GM19035 (cell line): Measurements from ENCODE around the gene DEPDC1.
"Not testable (repeated sequence)": the region's sequence is repeated elsewhere in the genome, so short reads cannot be mapped to it uniquely, and the experiment has no call there.

ENCODE experiments used
- ATAC-seq: cut with Tn5 transposase; IDR thresholded peaks from one replicate; pipeline ENCODE4 v1.9.1; 2021; ENCODE audit not compliant: unreplicated experiment

Gene DEPDC1

GRCh38 chr1:68476626-68477025 is 20.3 kb downstream of the DEPDC1 start:
- not testable (repeated sequence) for ATAC-seq

- no peak for ATAC-seq
Measured at GRCh38 chr1:68473060-68473459, 23.8 kb downstream of the DEPDC1 start.

- no peak for ATAC-seq
Measured at GRCh38 chr1:68470388-68470970, 26.4 kb downstream of the DEPDC1 start.

- no peak for ATAC-seq
Measured at GRCh38 chr1:68464891-68465290, 32.0 kb downstream of the DEPDC1 start.

GRCh38 chr1:68460935-68461334 is 35.9 kb downstream of the DEPDC1 start:
- ATAC-seq = no peak

GRCh38 chr1:68459796-68460195 is 37.1 kb downstream of the DEPDC1 start:
- no peak for ATAC-seq

- ATAC-seq = no peak
Measured at GRCh38 chr1:68459091-68459490, 37.8 kb downstream of the DEPDC1 start.

- ATAC-seq = no peak
Measured at GRCh38 chr1:68456202-68456601, 40.7 kb downstream of the DEPDC1 start.

- no peak for ATAC-seq
Measured at GRCh38 chr1:68454534-68454933, 42.3 kb downstream of the DEPDC1 start.

- ATAC-seq = no peak
Measured at GRCh38 chr1:68453060-68453670, 43.7 kb downstream of the DEPDC1 start.

- ATAC-seq = no peak
Measured at GRCh38 chr1:68449901-68450300, 47.0 kb downstream of the DEPDC1 start, which contains the start of gene RPE65. Gene RPE65 (minus strand): TSS chr1:68449954. CDS start chr1:68449905, 49 bp downstream.

- ATAC-seq = no peak
Measured at GRCh38 chr1:68448365-68448764, 48.5 kb downstream of the DEPDC1 start.

- no peak for ATAC-seq
Measured at GRCh38 chr1:68445709-68446108, 51.2 kb downstream of the DEPDC1 start.

GRCh38 chr1:68442822-68443556 is 53.9 kb downstream of the DEPDC1 start:
- peak; percentile 83 for ATAC-seq

- ATAC-seq = no peak
Measured at GRCh38 chr1:68442006-68442405, 54.9 kb downstream of the DEPDC1 start.

GRCh38 chr1:68438310-68438709 is 58.6 kb downstream of the DEPDC1 start:
- ATAC-seq = no peak

GRCh38 chr1:68433395-68433794 is 63.5 kb downstream of the DEPDC1 start:
- no peak for ATAC-seq

- no peak for ATAC-seq
Measured at GRCh38 chr1:68431076-68431475, 65.8 kb downstream of the DEPDC1 start.

GRCh38 chr1:68429233-68429808 is 67.6 kb downstream of the DEPDC1 start:
- ATAC-seq = no peak

GRCh38 chr1:68426594-68426993 is 70.3 kb downstream of the DEPDC1 start:
- no peak for ATAC-seq
